HG03097 (cell line): ENCODE results near the gene CCDC51.

Experiments used
- ATAC-seq: cut with Tn5 transposase; IDR thresholded peaks from one replicate; pipeline ENCODE4 v1.9.1; 2021; ENCODE audit not compliant: unreplicated experiment, low FRiP score

Gene CCDC51

DNA sequence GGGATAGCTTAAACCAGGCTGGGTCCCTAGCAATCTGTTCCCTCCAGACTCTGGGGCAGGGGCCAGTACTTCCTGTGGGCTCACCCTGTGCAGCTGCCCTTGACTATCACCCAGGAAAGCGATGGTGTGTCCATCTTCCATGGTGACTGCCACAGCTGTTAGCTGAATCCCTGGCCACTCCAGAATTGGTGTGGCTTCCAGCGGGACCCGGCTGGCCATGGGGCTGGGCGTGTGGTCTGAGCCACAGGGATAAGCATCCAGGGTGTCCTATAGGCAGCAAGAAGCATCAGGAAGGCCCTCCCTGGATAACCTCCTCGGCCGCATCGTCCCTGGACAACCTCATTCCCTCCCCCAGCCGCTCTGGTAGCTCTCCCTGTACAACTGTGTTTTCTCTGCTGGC is 17.2 kb downstream of the CCDC51 start:
- no peak for ATAC-seq

DNA sequence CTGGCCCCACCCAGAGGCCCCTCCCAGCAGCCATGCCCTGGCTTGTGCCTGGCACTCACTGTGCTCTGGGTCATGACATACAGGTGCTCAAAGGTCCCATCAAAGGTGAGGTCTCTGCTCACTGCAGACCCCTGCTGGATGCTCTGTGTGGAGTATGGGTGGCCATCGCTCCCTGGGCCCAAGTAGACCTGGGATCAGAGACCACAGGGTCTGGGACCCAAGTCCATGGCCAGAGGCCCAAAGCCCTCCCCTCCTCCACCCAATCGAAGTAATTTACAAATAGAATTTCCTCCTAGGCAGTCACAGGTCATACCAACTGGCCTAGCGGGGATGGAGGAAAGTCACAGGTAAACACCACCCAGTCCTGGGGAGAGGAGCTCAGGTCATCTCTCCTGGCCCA is 17.6 kb downstream of the CCDC51 start:
- ATAC-seq: no peak

DNA sequence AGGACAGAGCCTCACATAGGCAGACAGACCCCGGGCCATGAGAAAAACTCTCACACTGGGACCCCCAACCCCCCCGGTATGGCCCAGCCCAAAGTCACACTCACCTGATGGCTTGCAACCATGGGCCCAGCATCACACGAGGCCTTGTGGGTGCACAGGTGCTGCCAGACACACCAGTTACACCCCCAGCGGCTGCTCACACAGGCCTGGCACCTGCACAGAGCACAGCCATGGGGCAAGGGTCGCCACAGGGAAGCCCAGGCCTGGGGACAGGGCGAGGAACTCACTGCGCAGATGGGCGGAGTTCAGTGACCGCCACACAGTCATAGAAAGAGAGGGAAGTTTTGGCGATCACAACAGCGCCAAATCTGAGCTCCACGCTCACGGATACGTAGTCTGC is 19.4 kb downstream of the CCDC51 start:
- no peak for ATAC-seq

DNA sequence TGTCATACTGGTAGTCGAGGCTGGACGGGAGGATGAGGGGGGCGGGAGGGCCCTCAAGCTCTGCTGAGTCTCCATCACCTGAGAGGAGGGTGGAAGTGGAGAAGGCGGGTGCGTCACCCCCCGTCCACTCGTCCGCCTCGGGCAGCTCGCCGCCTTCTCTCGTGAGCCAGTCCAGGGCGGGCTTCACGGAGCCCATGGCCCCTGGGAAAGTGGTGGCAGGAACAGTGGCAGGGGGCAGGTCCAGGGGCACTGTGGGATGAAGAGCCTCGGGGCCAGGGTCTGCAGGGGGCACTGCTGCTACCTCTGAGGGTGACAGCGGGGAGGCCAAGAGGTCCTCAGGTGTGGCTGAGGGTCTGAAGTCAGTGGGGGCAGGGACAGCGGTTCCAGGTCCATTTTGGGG is 20.3 kb downstream of the CCDC51 start:
- no peak for ATAC-seq

DNA sequence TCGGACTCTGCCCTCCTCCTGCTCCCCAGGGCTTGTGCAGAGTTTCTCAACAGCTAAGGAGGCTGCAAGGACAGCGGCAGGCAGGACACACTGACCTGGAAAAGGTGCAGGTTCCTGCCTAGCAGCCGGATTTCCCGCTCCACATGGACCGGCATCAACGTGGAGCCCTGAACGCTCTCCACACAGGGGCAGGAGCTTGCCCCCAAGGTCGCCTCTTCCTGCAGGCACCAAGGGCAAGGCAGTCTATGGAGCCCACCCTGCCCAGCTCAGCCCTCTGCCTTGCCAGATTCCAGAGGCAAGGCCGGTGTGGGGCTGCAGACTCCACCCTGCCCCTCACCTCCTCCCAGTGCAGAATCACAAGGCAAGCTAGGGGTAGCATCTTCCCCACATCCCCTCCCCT is 20.8 kb downstream of the CCDC51 start:
- no peak for ATAC-seq

DNA sequence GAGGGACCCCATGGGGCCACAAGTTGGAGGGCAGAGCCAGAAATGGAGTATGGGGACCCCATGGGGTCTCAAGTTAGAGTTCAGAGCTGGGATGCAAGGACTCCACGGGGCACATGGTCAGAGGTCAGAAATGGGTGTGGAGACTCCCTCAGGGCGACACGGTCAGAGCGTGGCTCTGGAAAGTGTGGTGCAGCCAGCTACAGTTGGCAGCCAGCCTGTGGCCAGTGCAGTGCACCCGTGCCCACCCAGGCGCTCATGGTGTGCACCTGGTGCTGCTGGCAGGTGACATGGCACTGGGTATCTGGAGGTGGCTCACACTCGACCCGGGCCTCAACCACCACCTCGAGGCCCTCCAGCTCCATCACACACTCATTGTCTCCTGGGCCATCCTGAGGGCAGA is 21.3 kb downstream of the CCDC51 start:
- ATAC-seq: no peak

DNA sequence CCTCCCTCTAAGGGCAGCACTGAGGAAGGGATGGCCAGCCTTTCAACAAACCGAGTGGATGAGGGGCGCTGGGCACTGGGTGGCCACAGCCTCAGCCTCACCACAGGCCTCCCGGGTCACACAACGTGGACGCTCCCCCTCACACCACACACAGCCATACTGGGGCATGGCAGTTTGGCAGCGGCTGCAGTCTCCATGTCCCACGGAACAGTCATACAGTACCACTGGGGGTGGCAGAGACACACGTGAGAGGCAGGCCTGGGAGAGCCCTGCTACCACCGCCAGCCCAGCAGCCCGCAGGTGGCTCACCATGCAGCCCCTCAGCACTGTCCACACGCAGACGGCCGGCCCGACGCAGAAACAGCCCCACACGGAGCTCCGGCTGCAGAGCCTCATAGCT is 21.8 kb downstream of the CCDC51 start:
- ATAC-seq: no peak

DNA sequence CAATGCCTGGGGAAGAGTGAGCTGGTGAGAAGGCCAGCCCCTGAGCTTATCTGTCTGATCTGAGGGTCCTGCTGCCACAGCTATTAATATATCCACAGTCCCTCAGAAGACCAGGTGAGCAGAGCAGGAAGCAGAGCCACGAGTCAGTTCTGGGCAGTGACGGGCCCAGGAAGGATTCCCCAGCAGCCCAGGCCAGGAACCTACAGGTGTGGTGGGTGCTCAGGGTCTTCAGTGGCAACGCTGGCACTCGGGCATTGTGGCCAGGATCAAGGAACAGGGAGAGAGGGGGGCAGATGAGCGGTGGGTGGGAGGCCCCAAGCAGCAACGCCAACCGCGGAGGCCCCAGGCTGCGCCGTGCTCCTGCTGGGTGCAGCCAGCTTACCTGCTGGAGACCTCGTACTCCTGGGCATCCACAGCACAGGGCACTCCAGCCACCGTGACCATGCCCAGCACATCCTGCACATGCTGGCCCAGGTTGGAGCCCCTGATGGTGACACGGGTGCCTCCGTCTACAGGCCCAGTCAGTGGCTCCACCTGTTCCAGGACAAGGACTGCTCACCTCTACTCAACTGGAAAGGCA is 22.3 kb downstream of the CCDC51 start:
- ATAC-seq: no peak

DNA sequence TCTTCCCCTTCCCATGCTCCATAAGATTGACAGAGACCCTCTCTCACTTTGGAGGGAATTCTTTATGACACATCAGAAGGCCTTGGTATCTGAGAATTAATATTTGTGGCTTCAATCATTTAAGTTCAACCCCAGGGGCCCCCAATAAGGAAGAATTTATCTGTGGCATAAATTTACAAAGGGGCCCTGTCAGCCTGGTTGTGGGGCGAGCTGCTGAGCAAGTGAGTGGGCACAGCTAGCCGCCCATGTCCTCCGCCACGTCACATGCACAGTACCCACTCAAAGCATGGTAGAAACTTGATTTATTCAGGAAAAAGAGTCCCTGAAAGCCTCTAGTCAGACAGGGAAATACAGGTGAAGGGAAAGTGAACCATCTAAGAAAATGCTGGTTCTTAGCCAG is 23.4 kb downstream of the CCDC51 start:
- ATAC-seq: no peak

DNA sequence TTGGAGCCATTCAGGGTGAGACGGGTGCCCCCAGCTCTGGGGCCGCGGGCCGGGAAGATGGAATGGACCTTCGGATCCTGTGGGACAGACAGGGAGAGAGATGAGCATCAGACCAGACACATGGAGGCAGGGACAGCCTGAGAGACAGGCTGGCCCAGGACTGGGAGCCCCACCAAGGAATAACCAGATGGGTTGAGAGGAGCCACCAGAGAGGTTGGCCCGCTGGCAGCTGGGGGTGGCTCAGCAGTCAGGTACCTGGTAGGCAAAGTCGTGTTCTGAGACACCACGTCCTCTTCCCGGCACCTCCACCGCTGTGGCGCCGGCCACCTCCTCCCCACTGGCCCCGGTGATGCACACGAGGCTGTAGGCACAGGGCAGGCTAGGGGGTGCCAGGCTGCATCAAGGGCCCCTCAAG is 23.8 kb downstream of the CCDC51 start:
- no peak for ATAC-seq

DNA sequence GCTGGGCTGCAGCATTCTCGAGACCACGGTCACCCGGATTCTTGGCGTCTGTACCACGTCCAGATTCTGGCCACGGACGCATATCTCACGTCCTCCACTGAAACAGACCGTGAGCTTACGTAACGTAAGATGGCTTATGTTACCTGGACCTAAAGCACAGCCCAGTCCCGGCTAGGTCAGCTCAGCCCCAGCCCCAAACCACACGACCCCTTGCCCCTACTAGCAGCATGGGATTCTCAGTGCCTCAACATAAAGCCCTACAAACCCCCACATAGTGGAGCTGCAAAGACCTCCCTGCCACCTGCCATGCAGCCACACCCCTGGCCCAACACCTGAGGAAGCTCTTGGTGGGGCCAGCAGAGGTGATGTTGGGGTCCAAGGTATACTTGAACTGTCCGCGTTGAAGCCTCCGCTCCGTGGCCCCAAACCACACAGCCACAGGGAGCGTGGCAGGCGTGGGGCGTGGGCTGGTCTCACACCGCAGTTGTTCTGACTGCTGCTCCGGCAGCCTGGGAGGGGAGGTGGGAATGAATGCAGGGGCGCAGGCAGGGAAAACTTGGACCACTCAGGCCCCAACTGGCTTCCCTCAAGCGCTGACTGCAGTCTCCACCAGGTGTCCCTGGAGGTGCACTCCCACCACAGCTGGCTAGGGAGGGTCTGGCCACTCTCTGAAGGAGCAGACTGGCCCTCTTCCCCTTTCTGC is 24.5 kb downstream of the CCDC51 start:
- ATAC-seq: no peak

DNA sequence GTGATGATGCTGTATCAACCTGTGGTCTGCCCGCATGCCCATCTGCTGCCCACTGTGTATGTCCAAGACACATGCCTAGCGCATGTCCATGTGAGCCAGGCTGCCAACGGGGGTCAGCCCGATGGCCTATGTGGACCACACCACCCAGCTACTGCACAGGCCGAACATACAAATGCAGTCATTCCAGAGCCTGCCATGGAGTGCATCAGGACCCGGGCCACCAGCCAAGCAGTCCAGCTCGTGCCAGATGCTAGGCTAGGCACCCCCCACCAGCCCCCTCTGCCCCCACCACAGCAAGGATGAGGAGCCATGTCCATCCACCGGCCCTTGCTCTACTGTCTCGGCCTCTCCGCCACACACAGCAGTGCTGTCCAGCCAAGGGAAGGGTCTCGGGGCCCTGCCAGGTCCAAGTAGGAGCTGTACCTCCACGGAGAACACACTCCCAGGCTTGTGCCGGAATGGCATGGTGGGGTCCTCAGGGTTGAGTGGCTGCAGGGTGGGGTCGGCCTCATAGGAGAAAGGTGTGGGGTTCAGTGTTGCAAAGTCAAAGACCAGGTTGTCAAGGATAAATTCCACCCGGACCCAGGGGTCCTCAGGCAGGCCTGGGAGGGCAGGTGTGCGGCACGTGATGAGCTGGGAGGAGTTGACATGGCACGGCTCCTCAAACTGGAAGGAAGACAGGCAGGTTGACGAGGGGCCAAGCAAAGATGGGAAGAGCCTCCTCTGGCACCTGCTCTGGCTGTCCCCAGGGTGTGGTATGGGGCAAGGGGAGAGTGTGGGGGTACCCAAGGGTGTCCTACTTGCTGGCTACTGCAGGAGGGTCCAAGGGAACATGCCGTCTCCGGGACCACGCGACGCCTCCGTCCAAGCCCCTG is 25.3 kb downstream of the CCDC51 start:
- no peak for ATAC-seq

DNA sequence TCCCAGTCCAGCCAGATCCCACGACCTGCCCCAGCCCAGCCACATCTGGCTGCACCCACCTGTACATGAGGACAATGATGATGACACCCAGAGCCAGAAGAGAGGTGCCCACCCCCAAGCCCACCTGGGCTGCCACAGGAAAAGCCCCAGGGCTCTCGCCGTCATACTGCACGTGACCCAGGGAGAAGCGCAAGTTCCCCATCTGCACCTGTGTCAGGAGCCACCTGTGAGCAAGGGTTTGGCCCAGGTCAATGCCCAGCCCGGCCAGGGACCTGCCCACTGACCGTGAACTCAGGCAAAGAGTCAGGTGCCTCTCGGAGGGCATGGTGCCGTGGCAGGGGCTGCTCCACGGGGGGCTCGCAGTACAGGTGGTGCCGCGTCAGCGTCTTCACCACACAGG is 26.3 kb downstream of the CCDC51 start:
- ATAC-seq: no peak

DNA sequence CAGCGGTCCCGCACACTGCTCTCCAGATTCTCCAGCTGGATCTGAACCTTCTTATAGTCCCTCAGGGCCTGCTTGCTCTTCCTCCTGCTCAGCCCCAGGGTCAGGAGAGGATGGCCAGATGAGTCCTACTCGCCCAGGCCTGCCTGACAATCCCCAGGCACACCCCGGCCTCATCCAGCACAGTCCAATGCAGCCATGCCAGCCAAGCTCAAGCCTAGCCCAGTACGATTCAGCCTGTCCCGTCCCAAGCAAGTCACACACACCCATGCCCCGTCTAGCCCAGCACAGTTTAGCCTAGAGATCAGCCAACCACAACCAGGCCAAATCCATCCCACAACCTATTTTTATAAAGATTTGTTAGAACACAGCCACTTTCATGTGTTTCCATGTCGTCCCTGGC is 26.8 kb downstream of the CCDC51 start:
- ATAC-seq: no peak

DNA sequence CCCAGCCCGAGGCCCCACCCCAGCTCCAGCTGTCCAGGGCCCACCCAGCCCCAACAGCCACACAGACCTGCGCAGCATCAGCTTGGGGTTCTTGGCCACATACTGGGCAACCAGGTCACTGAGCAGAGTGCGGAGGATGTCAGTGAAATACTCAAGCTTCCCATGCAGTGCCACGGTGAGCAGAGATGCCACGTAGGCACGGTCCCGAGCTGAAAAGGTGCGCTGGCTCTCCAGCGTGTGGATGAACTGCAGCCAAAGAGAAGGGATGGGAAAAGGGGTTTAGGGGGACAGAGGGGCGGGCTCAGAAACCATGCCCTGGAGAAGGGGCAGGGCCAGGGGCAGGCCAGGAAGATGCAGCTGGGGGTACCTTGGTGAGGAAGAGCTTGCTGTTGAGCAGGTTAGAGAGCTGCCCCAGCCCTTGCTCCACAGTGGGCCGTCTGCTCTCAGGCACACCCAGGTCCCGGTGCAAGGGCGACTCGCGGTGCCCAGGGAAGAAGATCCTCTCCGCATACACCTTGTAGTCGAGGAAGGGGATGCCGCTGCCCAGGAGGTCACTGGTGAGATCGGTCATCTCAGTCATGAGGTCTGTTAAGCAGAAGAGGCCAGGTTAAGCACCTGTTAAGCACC is 27.4 kb downstream of the CCDC51 start:
- no peak for ATAC-seq

DNA sequence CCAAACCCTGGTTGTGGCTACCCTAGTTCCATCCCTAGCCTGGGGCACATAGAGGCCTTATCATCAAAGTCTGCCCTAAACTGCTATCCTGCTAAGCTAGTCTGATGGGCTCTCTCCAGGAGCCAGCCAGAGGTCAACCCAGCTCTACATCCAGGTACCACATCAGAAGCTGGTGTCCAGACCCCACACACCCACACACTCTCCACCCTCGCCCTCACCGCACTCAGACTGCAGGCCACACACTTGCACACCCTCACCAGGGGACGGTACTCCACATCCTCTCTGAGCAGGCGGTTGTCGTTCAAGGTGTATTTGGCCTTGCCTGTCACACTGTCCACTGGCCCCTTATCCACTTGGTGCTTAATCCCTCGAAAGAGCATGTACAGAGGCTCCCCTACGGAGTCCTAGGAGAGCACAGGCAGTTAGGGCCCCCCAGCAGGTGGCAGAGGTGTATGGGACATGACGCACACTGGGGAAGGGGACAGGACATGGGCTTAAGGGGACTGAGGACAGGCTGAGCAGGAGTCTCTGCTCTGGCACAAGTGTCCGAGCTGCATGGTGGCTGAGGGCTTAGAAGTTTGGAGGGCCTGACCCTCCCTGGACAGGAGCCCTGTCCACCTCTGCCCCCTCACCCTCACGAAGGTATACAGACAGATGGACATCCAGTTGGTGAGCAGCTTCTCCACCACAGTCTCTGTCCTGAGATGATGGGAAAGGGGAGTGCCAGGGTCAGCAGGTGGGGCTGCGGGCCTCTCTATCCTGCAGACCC is 28.1 kb downstream of the CCDC51 start:
- ATAC-seq: no peak

DNA sequence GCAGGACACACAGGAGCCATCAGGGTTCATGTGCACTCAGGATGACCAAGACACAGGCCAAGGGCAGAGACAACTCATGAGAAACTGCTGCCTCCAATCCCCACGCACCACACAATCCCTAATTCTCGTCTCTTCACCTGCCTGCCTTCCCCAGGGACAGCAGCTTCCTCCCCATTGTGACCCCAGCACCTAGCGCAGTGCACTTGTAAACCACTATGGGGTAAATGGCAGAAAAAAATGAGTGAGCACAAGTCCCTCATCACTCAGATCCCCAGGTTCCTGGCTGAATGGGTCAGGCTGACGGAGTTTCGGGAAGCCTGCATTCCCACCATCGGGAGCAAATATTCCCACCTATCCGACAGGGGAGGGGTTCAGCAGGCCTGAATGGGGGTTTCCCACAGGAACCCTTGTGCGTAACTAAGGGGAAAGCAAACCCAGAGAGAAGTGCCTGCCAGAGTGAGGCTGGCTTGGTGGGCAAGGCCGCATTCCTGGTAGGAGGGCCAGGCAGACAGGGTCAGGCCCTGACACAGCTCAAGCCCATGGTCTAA is 28.8 kb downstream of the CCDC51 start:
- ATAC-seq: no peak

DNA sequence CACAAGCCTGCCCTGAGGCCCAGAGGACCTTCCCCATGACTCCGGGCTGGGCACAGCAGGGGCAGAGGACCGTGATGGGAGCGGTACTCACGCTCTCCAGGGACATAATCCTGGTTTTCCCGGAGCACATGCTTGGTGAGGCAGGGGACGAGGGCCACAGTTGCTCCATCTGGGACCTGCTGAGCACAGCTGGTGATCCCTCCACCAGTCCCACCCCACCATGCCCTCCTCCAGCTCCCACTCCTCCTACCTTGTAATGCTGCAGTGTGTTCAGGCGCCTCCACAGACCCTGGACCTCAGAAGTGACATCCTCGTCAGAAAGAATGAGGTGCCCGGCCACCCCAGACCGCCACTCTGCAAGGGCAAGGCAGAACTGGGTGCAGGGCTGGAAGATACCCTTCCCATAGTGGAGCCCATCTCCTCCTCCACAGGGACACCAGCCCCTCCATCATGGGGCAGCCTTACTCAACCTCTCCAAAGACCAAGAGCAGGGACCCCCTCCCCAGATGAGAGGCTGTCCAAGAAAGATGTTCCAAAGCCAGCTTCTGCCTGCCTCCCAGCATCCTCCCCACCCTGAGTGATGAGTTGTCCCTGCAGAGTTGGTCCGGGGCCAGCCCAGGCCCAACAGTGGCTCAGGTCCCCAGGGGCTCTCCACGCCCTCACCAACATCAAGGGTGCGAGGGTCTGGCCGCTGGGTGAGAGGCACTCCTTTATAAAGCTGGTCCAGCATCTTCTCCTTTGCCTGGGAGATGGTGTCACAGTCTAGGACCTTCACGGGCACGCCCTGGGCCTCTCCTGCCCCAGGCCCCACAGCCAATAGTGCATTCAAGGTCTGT is 29.5 kb downstream of the CCDC51 start:
- ATAC-seq: no peak
